HG03571 (cell line): ENCODE measurements around the gene DIP2B.

Experiments used
- ATAC-seq: cut with Tn5 transposase; IDR thresholded peaks from one replicate; pipeline ENCODE4 v1.9.1; 2021; ENCODE audit not compliant: unreplicated experiment

DIP2B gene

GRCh38 chr12:50574601-50575348 is 70.0 kb downstream of the DIP2B start:
- no peak for ATAC-seq

- no peak for ATAC-seq
Measured at GRCh38 chr12:50579757-50580267, 75.0 kb downstream of the DIP2B start.

DNA sequence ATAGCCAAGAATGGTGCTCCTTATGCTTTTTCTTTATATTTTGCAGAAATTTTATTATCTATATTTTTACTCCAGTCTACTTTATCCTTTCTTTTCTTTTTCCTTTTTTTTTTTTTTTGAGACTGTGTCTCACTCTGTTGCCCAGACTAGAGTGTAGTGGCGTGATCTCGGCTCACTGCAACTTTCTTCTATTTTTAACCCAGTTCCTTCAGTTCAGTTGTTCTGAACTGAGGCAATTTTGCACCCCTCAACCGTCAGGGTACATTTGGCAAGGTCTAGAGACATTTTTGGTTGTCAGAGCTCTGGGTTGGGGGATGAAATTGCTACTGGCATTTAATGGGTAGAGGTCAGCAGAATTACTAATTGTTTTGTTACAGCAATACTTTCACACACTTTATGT is 75.7 kb downstream of the DIP2B start:
- ATAC-seq: no peak

DNA sequence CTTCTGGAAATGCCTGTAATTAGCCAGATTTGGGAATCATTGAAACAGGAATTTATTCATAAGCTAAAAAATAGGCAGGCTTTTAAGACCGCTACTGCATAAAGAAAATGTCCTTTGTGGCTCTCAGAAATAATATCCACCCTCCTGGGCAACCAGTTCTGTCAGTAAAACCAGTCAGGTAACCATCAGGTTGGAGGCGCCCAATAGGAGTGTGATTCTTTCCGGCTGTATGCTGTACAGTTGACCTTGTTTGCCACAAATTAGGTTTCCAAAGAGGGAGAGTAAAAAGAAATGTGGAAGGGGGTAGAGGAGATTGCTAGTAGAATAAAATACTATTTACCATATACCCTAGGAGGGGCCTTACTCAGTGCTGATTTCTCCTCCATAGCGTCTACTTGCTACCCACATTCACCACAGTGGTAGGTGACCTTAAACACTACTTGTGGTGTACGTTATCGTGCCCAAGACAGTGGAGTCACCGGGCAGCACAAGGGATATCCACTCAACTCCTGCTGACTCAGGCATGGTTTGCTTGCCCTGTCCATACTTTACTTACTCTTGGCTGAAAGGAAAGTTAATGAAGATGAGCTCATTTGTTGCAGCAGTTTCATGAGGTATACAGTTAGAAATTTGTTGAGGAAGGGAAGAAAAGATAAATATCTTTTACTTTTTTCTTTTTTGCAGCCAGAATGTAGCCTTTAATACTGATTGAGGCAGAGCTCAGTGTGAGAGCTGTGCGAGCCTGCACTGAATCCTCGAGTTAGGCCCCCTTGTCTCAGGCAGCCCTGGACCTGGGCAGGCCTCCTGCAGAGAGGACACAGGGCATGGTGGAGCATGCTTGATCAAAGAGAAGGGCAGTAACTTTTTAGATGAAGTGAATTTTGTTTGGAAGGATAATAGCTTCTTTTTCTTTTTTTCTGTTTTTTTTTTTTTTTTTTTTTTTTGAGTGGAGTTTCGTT is 76.7 kb downstream of the DIP2B start:
- no peak for ATAC-seq

DNA sequence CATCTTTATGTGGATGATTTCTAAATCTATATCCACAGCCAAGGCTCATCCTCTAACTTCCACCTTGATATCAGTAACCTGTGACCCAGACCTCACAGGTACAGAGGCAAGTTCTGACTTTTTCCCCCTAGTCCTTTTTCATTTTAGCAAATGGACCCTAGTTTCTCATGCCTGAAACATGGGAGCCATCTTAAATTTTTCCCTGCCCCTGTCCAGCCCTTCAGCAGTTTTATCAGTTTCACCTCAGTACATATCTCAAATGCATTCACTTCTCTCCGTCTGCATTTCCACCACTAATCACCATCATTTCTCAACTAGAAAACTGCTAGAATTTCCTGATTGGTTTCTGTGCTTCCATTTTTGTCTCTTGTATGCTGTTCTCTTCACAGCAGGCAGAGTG is 79.3 kb downstream of the DIP2B start:
- ATAC-seq: no peak

DNA sequence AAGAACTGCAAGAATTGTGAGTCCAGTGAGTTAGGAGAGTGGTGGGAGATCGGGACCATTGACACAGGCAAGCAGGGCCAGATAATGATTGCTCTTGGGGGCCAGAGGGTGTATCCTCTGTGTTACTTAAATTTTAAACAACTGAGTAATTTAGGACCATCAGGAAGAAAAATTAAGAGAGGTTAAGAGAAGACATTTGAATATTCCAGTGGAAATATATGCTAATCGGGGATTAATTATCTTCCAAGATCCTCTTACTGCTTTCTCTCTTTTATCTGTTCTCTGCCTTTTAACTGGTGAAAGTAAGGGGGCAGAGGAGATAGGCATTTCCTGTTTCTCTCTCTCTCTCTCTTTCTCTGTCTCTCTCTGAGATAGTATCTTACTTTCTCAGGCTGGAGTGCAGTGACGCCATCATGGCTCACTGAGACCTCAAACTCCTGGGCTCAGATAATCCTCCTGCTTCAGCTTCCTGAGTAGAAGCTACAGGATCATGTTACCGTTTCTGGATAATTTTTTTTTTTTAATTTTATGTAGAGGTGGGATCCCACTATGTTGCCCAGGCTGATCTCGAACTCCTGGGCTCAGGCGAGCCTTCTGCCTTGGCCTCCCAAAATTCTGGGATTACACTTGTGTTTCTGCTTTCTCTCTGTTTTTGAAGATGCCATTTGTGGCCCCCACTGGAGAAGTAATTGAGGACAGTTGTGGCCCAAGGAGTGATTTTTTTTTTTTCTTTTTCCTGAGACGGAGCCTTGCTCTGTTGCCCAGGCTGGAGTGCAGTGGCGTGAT is 85.1 kb downstream of the DIP2B start:
- ATAC-seq: no peak

DNA sequence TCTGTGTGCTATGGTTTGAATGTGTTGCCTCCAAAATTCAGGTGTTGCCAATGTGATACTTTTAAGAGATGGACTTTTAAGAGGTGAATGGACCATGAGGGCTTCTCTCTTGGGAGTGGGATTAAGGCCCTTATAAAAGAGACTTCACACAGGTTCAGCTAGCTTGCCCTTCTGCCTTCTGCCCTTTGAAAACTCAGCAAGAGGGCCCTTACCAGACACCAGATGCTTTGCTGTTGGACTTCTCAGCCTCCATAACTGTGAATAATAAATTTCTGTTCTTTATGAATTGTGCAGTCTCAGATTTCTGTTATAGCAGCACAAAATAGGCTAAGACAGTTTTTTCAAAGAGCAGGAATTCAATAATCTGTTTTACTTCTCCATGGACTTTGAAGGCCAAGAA is 86.1 kb downstream of the DIP2B start:
- no peak for ATAC-seq

- no peak for ATAC-seq
Measured at GRCh38 chr12:50595667-50596066, 90.9 kb downstream of the DIP2B start.

- peak; percentile 87 for ATAC-seq
Measured at GRCh38 chr12:50597200-50598195, 92.7 kb downstream of the DIP2B start.

DNA sequence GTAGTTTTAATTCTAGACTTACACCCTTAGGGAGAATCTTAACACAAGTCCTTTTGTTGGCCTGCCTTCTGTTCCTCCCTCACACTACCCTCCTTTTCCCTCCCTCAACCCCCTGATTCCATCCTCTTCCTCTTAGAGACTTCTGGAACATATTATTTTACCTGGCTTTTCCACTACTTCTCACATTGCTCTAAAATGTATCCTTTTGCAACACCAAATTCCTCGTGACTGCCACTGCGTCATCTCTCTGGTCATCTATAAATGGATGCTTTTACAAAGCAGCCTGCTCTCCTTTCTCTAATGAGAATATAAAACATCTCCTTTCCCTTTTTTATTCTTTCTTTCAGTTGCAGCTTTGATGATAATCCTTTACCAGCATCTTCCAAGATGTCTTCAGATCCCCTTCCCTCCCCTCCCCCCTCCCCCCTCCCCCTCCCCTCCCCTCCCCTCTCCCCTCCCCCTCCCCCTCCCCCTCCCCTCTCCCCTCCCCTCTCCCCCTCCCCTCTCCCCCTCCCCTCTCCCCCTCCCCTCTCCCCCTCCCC is 93.6 kb downstream of the DIP2B start:
- ATAC-seq: no peak

- ATAC-seq: no peak
Measured at GRCh38 chr12:50599366-50600095, 94.7 kb downstream of the DIP2B start.

- no peak for ATAC-seq
Measured at GRCh38 chr12:50600364-50600763, 95.6 kb downstream of the DIP2B start.

GRCh38 chr12:50603817-50604639 is 99.2 kb downstream of the DIP2B start:
- no peak for ATAC-seq

DNA sequence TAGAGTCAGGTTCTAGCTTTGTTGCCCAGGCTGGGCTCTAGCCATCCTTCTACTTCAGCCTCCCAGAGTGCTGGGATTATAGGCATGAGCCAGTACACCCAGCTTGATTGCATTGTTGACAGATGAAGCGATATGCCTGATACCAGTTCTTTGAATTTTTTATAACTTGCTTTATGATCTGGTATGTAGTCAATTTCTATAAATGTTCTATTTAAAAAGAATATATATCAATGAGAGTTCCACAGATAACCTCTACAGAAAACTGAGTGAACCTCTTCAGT is 99.8 kb downstream of the DIP2B start:
- no peak for ATAC-seq

- no peak for ATAC-seq
Measured at GRCh38 chr12:50606675-50607375, 102.0 kb downstream of the DIP2B start.

- ATAC-seq: no peak
Measured at GRCh38 chr12:50609292-50609874, 104.6 kb downstream of the DIP2B start.

- no peak for ATAC-seq
Measured at GRCh38 chr12:50610171-50610570, 105.4 kb downstream of the DIP2B start.
